Measurements from ENCODE around the gene KPNA3. TPM values are rescaled to one million over a fixed set of nuclear protein-coding genes. Genes with fewer than 3 reads are reported as not detected.

The KPNA3 gene
- polyA plus RNA-seq, 1 donor from 2014 or later, result 41.7 TPM

DNA sequence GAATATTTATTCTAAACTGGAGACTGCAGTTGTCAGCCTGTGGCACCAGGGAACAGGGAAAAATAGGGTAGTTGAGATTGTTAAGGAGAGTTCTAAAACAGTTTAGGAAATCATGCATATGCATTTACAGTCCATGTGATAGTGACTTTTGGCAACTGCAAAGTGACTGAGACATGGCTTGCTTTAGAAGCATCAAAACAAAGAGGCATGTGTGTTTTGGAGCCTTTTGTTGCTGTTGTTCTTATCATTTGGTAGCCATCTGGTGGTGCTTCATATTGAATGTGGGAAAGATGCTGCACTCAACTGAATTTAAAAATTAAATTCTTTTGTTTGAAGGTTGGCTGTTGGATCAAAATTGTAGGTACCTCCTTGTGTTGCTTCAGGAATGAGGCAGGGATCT, 91.0 kb downstream of the KPNA3 start:
- H3K27ac ChIP-seq (ENCODE audit: low read length), result no peak overlapping the region
- H3K9me3 ChIP-seq (ENCODE audit: low read length), result no peaks in the 10 kb centered on the region
- H3K79me2 ChIP-seq (replicated peaks; ENCODE audit: insufficient read depth, low read length), result no peaks in the 10 kb centered on the region
- TF ChIP-seq POLR2AphosphoS5 (IDR thresholded peaks at IDR 0.05), result no peak
- no peak for TF ChIP-seq EP300 (conservative IDR thresholded peaks at IDR 0.05; ENCODE audit: poor library complexity, severe bottlenecking)
- no peak for TF ChIP-seq SMC3 (conservative IDR thresholded peaks at IDR 0.05; ENCODE audit: poor library complexity)
- TF ChIP-seq TAF1 (IDR thresholded peaks at IDR 0.05; ENCODE audit: low read depth), result no peak
- H2AFZ ChIP-seq (ENCODE audit: low read depth, low read length), result no peak overlapping the region
- no peak overlapping the region for H3K4me2 ChIP-seq (ENCODE audit: low read length)
- peaks cover 3% of the 10 kb centered on the region for H3K36me3 ChIP-seq (ENCODE audit: insufficient read depth, low read length)
- no peaks in the 10 kb centered on the region for H4K20me1 ChIP-seq (ENCODE audit: insufficient read depth)
- H3K27me3 ChIP-seq (ENCODE audit: insufficient read depth, low read depth, low read length), result no peaks in the 10 kb centered on the region
- H3K9ac ChIP-seq (ENCODE audit: low read length), result no peak overlapping the region
- no peaks in the 10 kb centered on the region for H3F3A ChIP-seq (ENCODE audit: insufficient read depth, low read length, poor library complexity, severe bottlenecking)
- H3K4me3 ChIP-seq (ENCODE audit: low read length), result no peak overlapping the region
- H3K9me2 ChIP-seq (ENCODE audit: insufficient read depth, low read length), result no peaks in the 10 kb centered on the region

DNA sequence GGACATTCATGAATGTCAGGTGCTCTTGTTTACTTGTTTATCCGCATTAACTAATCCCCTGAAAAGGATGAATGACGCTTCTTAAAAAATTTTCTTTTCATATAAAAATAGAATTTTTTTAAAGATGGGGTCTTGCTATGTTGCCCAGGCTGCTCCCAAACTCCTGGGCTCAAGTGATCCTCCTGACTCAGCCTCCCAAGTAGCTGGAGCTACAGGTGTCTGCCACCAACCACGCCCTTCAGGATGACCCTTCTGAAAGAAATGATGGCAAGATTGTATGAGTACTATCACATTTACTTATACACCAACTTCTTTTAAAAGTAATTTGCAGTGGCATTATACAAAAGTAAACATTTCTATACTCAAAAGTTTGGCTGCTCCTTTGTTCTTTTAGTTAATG, 95.0 kb downstream of the KPNA3 start:
- Histone ChIP-seq H3K9me2 (ENCODE audit: insufficient read depth, low read length) (no peaks in the 10 kb centered on the region), H3K79me2 (replicated peaks; ENCODE audit: insufficient read depth, low read length) (no peaks in the 10 kb centered on the region), H3K4me3 (ENCODE audit: low read length) (no peak overlapping the region), H3K4me2 (ENCODE audit: low read length) (no peak overlapping the region), H4K20me1 (ENCODE audit: insufficient read depth) (no peaks in the 10 kb centered on the region), H3K27me3 (ENCODE audit: insufficient read depth, low read depth, low read length) (no peaks in the 10 kb centered on the region), H3F3A (ENCODE audit: insufficient read depth, low read length, poor library complexity, severe bottlenecking) (no peaks in the 10 kb centered on the region), H2AFZ (ENCODE audit: low read depth, low read length) (no peak overlapping the region), H3K9me3 (ENCODE audit: low read length) (no peaks in the 10 kb centered on the region), H3K9ac (ENCODE audit: low read length) (no peak overlapping the region), H3K36me3 (ENCODE audit: insufficient read depth, low read length) (no peaks in the 10 kb centered on the region), H3K27ac (ENCODE audit: low read length) (no peak overlapping the region)
- TF ChIP-seq, protein P1, sequence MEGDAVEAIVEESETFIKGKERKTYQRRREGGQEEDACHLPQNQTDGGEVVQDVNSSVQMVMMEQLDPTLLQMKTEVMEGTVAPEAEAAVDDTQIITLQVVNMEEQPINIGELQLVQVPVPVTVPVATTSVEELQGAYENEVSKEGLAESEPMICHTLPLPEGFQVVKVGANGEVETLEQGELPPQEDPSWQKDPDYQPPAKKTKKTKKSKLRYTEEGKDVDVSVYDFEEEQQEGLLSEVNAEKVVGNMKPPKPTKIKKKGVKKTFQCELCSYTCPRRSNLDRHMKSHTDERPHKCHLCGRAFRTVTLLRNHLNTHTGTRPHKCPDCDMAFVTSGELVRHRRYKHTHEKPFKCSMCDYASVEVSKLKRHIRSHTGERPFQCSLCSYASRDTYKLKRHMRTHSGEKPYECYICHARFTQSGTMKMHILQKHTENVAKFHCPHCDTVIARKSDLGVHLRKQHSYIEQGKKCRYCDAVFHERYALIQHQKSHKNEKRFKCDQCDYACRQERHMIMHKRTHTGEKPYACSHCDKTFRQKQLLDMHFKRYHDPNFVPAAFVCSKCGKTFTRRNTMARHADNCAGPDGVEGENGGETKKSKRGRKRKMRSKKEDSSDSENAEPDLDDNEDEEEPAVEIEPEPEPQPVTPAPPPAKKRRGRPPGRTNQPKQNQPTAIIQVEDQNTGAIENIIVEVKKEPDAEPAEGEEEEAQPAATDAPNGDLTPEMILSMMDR (IDR thresholded peaks at IDR 0.05; ENCODE audit: poor library complexity, severe bottlenecking), result no peak
- TF ChIP-seq EZH2 (IDR thresholded peaks at IDR 0.05; ENCODE audit: borderline replicate concordance, insufficient read depth, low read length, poor library complexity, severe bottlenecking) (no peak), SMC3 (conservative IDR thresholded peaks at IDR 0.05; ENCODE audit: poor library complexity) (no peak), RAD21 (conservative IDR thresholded peaks at IDR 0.05) (no peak), EP300 (conservative IDR thresholded peaks at IDR 0.05; ENCODE audit: poor library complexity, severe bottlenecking) (no peak), POLR2AphosphoS5 (IDR thresholded peaks at IDR 0.05) (no peak), MXI1 (conservative IDR thresholded peaks at IDR 0.05; ENCODE audit: poor library complexity, severe bottlenecking) (no peak), TAF1 (IDR thresholded peaks at IDR 0.05; ENCODE audit: low read depth) (no peak)
- TF ChIP-seq, protein P2, sequence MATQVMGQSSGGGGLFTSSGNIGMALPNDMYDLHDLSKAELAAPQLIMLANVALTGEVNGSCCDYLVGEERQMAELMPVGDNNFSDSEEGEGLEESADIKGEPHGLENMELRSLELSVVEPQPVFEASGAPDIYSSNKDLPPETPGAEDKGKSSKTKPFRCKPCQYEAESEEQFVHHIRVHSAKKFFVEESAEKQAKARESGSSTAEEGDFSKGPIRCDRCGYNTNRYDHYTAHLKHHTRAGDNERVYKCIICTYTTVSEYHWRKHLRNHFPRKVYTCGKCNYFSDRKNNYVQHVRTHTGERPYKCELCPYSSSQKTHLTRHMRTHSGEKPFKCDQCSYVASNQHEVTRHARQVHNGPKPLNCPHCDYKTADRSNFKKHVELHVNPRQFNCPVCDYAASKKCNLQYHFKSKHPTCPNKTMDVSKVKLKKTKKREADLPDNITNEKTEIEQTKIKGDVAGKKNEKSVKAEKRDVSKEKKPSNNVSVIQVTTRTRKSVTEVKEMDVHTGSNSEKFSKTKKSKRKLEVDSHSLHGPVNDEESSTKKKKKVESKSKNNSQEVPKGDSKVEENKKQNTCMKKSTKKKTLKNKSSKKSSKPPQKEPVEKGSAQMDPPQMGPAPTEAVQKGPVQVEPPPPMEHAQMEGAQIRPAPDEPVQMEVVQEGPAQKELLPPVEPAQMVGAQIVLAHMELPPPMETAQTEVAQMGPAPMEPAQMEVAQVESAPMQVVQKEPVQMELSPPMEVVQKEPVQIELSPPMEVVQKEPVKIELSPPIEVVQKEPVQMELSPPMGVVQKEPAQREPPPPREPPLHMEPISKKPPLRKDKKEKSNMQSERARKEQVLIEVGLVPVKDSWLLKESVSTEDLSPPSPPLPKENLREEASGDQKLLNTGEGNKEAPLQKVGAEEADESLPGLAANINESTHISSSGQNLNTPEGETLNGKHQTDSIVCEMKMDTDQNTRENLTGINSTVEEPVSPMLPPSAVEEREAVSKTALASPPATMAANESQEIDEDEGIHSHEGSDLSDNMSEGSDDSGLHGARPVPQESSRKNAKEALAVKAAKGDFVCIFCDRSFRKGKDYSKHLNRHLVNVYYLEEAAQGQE (IDR thresholded peaks at IDR 0.05; ENCODE audit: borderline replicate concordance), result no peak
